GM23248 (cell line): Measurements from ENCODE around the gene CD46.

ENCODE experiments used
- EZH2 ChIP-seq: fragments of 200-600 bp; sonication (generic); IDR thresholded peaks from 2 replicates; pipeline ENCODE4 v1.6.1; 2018; ENCODE audit warnings: antibody characterized with exemption, mild to moderate bottlenecking; ENCODE audit not compliant: insufficient read depth, poor library complexity, severe bottlenecking
- EZH2phosphoT487 ChIP-seq: fragments of 200-600 bp; sonication (generic); IDR thresholded peaks from 2 replicates; pipeline ENCODE4 v1.6.1; 2018; ENCODE audit warnings: antibody characterized with exemption, moderate library complexity, mild to moderate bottlenecking, low read depth; ENCODE audit not compliant: insufficient read depth

GRCh38 chr1:207794861-207795260 lies 43.0 kb downstream of the CD46 start:
- TF ChIP-seq EZH2 = no peak
- no peak for TF ChIP-seq EZH2phosphoT487
